Transverse colon (tissue), 3 donors: Measurements from ENCODE around the gene ERG.

Experiments
- POLR2A ChIP-seq: fragments of 450-650 bp; IDR thresholded peaks from one replicate; pipeline ENCODE4 v1.6.1; 2016; ENCODE audit warnings: antibody characterized with exemption, mild to moderate bottlenecking, moderate library complexity
- TF ChIP-seq, protein P1 (sequence below), 5 experiments: fragments of 200-600 bp in 3 of 5; fragments of 450-650 bp in 2 of 5; sonication (generic) in 3 of 5; IDR thresholded peaks; 1 replicate in 2 of 5; 2 replicates in 3 of 5; pipeline ENCODE4 v1.5.1; 2016 to 2017; ENCODE audit warnings: antibody characterized with exemption in 5 of 5, inconsistent platforms in 3 of 5, mild to moderate bottlenecking in 2 of 5, moderate library complexity in 1 of 5

DNA sequence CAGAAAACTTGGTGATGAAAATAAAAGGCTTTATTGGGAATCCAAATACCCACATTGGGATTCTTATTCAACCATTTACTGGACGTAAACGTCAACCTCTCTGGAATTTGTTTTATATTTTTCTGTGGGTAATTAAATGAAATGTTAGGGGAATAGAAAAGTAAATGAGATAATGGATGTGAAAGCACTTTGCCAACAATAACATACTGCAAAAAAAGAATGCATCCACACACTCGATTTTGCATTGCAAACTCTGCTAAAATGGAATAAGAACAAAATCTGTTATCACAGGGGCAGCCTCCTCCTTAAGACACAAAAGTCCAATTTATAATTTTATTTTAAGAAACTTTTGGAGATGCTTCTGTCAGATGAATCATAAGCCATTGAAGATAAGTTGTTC lies 88.4 kb downstream of the ERG start:
- TF ChIP-seq, protein P1, sequence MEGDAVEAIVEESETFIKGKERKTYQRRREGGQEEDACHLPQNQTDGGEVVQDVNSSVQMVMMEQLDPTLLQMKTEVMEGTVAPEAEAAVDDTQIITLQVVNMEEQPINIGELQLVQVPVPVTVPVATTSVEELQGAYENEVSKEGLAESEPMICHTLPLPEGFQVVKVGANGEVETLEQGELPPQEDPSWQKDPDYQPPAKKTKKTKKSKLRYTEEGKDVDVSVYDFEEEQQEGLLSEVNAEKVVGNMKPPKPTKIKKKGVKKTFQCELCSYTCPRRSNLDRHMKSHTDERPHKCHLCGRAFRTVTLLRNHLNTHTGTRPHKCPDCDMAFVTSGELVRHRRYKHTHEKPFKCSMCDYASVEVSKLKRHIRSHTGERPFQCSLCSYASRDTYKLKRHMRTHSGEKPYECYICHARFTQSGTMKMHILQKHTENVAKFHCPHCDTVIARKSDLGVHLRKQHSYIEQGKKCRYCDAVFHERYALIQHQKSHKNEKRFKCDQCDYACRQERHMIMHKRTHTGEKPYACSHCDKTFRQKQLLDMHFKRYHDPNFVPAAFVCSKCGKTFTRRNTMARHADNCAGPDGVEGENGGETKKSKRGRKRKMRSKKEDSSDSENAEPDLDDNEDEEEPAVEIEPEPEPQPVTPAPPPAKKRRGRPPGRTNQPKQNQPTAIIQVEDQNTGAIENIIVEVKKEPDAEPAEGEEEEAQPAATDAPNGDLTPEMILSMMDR (IDR thresholded peaks at IDR 0.05), result no peak
- TF ChIP-seq POLR2A, result no peak
